T47D (cell line): Measurements from ENCODE around the gene CXCL6.

Experiments used
- DNase-seq, 2 experiments: peaks; one replicate each; pipeline versions ENCODE4 v3.0.0 to v3.0.0-alpha.2; 2011 to 2012; ENCODE audit warnings: low read depth in 1 of 2, low spot score in 1 of 2
- JUND ChIP-seq: IDR thresholded peaks from 2 replicates; pipeline ENCODE4 v1.6.1; 2012; ENCODE audit warnings: low read depth
- in situ Hi-C: cut with HindIII; loops from 2 replicates; pipeline ENCODE4 v1.10.0; 2016; ENCODE audit warnings: low sequenced_read_pairs, low pct_unique_long_range_greater_than_20kb

CXCL6 gene

GRCh38 chr4:73848183-73848777 is 11.8 kb downstream of the CXCL6 start:
- no peak for TF ChIP-seq JUND

DNA sequence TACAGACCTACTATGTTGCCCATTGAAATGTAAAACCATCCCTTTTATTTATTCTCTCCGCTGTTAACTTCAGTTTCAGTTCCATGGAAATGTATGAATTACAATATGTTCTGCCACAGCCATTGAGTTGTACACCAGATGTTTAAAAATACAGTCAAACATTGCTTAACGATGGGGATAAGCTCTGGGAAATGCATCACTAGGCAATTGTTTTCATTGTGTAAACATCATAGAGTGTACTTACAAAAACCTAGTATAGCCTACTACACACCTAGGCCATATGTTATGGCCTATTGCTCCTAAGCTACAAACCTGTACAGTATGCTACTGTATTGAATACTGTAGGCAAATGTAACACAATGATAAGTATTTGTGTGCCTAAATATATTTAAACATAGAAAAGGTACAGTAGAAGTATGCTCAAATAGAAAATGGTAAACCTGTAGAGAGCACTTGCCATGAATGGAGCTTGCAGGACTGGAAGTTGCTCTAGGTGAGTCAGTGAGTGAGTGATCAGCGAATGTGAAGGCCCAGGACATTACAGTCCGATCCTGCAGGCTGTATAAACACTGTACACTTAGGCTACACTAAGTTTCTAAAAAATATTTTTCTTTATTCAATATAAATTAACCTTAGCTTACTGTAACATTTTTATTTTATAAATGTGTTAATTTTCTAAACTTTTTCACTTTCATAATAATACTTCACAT is 13.9 kb downstream of the CXCL6 start:
- no peak for DNase-seq
- in situ Hi-C loops: no loop called here
- no peak for TF ChIP-seq JUND

More at GRCh38 chr4:73848183-73848777, 11.8 kb downstream of the CXCL6 start:
- in situ Hi-C loops: no loop called here
- no peak for DNase-seq

DNA sequence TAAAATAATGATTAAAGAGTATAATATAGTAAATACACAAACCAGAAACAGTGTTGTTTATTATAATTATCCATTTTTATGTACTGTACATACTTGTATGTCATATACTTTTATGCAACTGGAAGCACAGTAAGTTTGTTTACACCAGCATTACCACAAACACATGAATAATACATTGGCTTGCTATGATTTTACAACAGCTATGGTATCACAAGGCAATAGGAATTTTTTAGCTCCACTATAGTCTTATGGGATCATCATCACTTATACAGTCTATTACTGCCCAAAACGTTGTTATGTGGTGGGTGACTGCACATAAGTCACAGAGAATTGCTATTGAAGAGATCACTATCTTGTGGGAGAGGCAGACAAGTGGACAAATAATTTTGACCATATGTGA is 14.8 kb downstream of the CXCL6 start:
- in situ Hi-C loops: no loop called here
- TF ChIP-seq JUND: no peak
- no peak for DNase-seq

DNA sequence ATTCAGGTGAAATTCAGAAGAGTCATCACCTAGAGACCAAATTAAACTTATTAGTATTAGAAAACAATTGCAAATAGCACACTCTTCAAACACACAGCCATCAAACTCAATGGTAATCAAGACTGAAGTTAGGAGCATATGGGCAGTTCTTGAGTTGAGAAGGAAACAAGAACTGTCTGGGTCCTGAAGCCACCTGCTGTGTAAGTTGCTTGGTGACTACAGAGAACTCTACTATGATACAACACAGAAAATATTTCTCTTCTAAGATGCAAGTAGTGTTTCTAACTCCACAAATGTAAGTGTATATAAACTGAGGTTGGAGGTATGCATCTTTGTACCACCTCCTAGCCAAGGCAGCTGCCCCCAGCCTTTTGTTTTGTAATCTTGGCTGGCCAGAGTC is 16.3 kb downstream of the CXCL6 start:
- in situ Hi-C loops: no loop called here
- no peak for TF ChIP-seq JUND
- no peak for DNase-seq

GRCh38 chr4:73853246-73853704 is 16.8 kb downstream of the CXCL6 start, which contains the start of gene PF4V1:
Gene PF4V1, plus strand, starts transcription at chr4:73853296. Its CDS starts 67 bp downstream, at chr4:73853363.
- no peak for DNase-seq
- TF ChIP-seq JUND: no peak
- in situ Hi-C loops: no loop called here

DNA sequence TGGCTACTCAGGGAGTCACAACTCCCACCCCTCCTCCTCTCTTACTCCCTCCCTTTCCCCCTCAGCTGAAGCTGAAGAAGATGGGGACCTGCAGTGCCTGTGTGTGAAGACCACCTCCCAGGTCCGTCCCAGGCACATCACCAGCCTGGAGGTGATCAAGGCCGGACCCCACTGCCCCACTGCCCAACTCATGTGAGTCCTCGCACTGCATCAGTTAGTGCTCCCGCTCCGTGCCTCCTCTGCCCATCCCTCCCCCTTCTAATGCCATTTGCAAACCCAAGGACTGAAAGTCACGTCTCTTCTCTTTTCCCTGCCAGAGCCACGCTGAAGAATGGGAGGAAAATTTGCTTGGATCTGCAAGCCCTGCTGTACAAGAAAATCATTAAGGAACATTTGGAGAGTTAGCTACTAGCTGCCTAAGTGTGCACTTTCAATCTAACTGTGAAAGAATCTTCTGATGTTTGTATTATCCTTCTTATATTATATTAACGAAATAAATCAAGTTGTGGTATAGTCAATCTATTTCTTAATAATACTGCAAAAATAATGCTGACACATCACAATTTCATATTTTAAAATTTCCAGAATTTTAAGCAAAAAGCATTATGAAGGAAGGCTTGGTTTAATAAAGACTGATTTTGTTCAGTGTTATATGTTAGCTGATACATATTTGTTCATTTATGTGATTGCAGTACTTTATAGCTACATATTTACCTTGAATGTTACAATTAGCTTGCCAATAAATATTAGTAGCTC is 17.4 kb downstream of the CXCL6 start:
- DNase-seq: no peak
- in situ Hi-C loops: no loop called here
- no peak for TF ChIP-seq JUND

GRCh38 chr4:73855406-73855805 is 18.9 kb downstream of the CXCL6 start:
- DNase-seq: no peak
- no peak for TF ChIP-seq JUND
- in situ Hi-C loops: no loop called here

- in situ Hi-C loops: no loop called here
- DNase-seq: no peak
- no peak for TF ChIP-seq JUND
These were observed 20.0 kb downstream of the CXCL6 start for GRCh38 chr4:73856518-73856917.

- in situ Hi-C loops: no loop called here
- no peak for TF ChIP-seq JUND
- DNase-seq: no peak
These were observed 23.2 kb downstream of the CXCL6 start for GRCh38 chr4:73859614-73860088.

GRCh38 chr4:73860181-73860580 is 23.7 kb downstream of the CXCL6 start:
- in situ Hi-C loops: no loop called here
- no peak for DNase-seq
- TF ChIP-seq JUND: no peak

GRCh38 chr4:73860917-73861316 is 24.4 kb downstream of the CXCL6 start:
- TF ChIP-seq JUND: no peak
- in situ Hi-C loops: no loop called here
- DNase-seq: no peak

DNA sequence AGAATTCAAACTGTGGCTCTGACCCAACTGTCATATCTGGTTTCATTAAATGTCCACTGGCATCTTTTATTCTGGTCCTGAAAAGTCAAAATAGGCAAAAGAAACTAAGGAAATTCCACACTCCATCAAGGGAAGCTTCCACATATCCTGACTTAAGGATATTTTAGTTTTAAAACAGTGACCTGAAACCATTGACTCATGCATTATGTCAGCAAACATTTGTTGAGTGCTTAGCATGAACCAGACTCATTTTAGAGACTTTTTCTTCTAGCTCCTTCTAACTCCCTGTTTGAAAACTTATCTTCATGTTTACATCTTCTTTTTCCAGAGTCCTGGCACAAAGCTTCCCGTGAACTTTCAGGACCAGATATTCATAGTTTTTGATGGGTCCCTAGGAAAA is 25.8 kb downstream of the CXCL6 start:
- TF ChIP-seq JUND: no peak
- no peak for DNase-seq
- in situ Hi-C loops: no loop called here

GRCh38 chr4:73864365-73864764 is 27.9 kb downstream of the CXCL6 start:
- in situ Hi-C loops: no loop called here
- no peak for TF ChIP-seq JUND
- DNase-seq: peak in 1 of 2 experiments; percentile 47
